ENCODE measurements around the gene GLYATL1B. TPM values are rescaled to one million over a fixed set of nuclear protein-coding genes. Genes with fewer than 3 reads are reported as not detected.
"Not testable (repeated sequence)": the region's sequence is repeated elsewhere in the genome, so short reads cannot be mapped to it uniquely, and the experiment has no call there.

Gene GLYATL1B
- total and polyA plus RNA-seq, 4 donors: not detected

DNA sequence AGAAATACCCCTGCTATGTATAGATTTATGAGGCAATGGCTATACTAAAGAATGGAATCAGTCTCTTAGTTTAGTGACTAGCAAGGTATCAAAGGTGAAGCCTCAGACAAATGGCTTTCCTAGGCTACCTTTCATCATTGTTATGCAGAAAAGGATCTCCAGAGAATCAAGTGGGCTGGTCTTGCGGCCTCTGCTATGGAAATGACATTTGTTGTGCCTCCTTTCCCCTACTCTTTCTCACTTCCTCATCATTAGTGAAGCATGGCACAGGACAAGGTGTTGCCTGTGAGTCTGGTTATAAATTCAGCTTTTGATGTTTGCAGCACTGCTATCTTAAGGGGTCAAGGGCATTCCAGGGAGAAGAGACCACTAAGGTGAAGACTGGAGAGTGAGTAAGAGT lies 34.7 kb upstream of the GLYATL1B start:
- H3K4me1 ChIP-seq (ENCODE audit: control insufficient read depth in 4 of 4, insufficient read depth in 4 of 4, low read length in 3 of 4); H3K9ac ChIP-seq (ENCODE audit: low read depth in 1 of 2, low read length in 2 of 2); H3K36me3 ChIP-seq (ENCODE audit: control insufficient read depth in 4 of 4, insufficient read depth in 3 of 4, low read depth in 1 of 4, low read length in 3 of 4); DNase-seq (ENCODE audit: low spot score); H3K27ac ChIP-seq (ENCODE audit: low read depth in 1 of 2, low read length in 2 of 2); H3K27me3 ChIP-seq (ENCODE audit: control insufficient read depth in 4 of 4, insufficient read depth in 4 of 4, low read length in 3 of 4); H3K4me3 ChIP-seq (ENCODE audit: low read depth in 1 of 3, low read length in 3 of 3); H3K9me3 ChIP-seq (ENCODE audit: control insufficient read depth in 4 of 4, low read length in 3 of 4): not testable (repeated sequence)
- 95% methylated on average over 1 of the region's 1 CpG for WGBS

DNA sequence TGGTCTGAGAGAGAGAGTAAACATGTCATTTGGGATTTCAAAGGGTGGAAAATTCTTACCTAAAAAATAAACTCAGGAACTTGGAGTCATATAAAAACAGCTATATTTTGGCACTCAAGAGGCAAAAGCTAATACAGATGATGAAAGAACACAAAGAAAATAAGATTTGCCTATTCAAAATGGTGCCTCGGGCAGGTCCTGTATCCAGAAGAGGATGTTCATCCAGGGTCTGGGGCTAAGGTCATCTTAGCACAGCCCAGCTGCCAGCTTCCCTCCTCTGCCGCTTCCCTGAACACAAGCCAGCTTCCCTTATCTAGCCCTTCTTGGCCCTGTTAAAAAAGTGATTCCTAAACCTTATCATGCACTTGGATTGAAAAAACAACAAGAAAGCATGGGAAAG lies 33.8 kb upstream of the GLYATL1B start:
- H3K9ac ChIP-seq (ENCODE audit: low read depth in 1 of 2, low read length in 2 of 2); H3K27ac ChIP-seq (ENCODE audit: low read depth in 1 of 2, low read length in 2 of 2); DNase-seq (ENCODE audit: low spot score); H3K4me1 ChIP-seq (ENCODE audit: control insufficient read depth in 4 of 4, insufficient read depth in 4 of 4, low read length in 3 of 4); H3K4me3 ChIP-seq (ENCODE audit: low read depth in 1 of 3, low read length in 3 of 3); H3K9me3 ChIP-seq (ENCODE audit: control insufficient read depth in 4 of 4, low read length in 3 of 4); H3K27me3 ChIP-seq (ENCODE audit: control insufficient read depth in 4 of 4, insufficient read depth in 4 of 4, low read length in 3 of 4); H3K36me3 ChIP-seq (ENCODE audit: control insufficient read depth in 4 of 4, insufficient read depth in 3 of 4, low read depth in 1 of 4, low read length in 3 of 4): not testable (repeated sequence)
- WGBS: 25% methylated on average over 2 of the region's 2 CpGs
- peak; percentile 19 to 41 for TF ChIP-seq RAD21 (IDR thresholded peaks at IDR 0.05)
- TF ChIP-seq, protein P1, sequence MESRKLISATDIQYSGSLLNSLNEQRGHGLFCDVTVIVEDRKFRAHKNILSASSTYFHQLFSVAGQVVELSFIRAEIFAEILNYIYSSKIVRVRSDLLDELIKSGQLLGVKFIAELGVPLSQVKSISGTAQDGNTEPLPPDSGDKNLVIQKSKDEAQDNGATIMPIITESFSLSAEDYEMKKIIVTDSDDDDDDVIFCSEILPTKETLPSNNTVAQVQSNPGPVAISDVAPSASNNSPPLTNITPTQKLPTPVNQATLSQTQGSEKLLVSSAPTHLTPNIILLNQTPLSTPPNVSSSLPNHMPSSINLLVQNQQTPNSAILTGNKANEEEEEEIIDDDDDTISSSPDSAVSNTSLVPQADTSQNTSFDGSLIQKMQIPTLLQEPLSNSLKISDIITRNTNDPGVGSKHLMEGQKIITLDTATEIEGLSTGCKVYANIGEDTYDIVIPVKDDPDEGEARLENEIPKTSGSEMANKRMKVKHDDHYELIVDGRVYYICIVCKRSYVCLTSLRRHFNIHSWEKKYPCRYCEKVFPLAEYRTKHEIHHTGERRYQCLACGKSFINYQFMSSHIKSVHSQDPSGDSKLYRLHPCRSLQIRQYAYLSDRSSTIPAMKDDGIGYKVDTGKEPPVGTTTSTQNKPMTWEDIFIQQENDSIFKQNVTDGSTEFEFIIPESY (IDR thresholded peaks at IDR 0.05): peak; percentile 60
- TF ChIP-seq, protein P2, sequence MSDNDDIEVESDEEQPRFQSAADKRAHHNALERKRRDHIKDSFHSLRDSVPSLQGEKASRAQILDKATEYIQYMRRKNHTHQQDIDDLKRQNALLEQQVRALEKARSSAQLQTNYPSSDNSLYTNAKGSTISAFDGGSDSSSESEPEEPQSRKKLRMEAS (IDR thresholded peaks at IDR 0.05): peak; percentile 34
- TF ChIP-seq YY1 (IDR thresholded peaks at IDR 0.05): peak; percentile 90
- TF ChIP-seq SP1 (IDR thresholded peaks at IDR 0.05): peak; percentile 56
- TF ChIP-seq JUND (IDR thresholded peaks at IDR 0.05): peak in 1 of 2 donors; percentile 48
- TF ChIP-seq RXRA (IDR thresholded peaks at IDR 0.05): peak; percentile 63 to 69
- TF ChIP-seq HNF4A (conservative IDR thresholded peaks at IDR 0.05): peak; percentile 39 to 57

DNA sequence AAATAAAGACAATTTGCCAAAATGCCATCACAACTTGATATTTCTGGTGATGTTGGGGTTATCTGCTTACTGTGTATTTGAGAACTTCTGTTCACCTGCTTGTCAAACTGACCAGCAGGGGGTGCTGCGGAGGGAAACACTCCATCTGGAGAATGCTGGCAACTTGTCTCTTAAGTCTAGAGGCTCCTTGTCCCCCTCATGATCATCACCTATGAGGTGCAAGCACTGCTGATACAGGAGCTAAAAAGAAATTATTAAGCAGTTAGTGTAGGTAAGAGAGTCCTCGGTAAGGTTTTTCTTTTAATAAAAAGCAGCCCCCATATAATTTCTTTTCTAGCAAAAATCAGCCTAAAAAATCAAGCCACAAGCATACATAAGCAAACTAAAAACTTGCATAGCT lies 32.7 kb upstream of the GLYATL1B start:
- H3K27ac ChIP-seq (ENCODE audit: low read depth in 1 of 2, low read length in 2 of 2): no peak overlapping the region
- H3K9me3 ChIP-seq (ENCODE audit: control insufficient read depth in 4 of 4, low read length in 3 of 4): no peaks in the 10 kb centered on the region
- WGBS: 50% methylated on average over 2 of the region's 2 CpGs
- peaks cover 0 to 9% (median 2%) of the 10 kb centered on the region in 4 donors for H3K4me1 ChIP-seq (ENCODE audit: control insufficient read depth in 4 of 4, insufficient read depth in 4 of 4, low read length in 3 of 4)
- TF ChIP-seq, protein P1 (IDR thresholded peaks at IDR 0.05): no peak
- peak in 1 of 2 donors; percentile 71 for TF ChIP-seq RAD21 (IDR thresholded peaks at IDR 0.05)
- TF ChIP-seq, protein P3, sequence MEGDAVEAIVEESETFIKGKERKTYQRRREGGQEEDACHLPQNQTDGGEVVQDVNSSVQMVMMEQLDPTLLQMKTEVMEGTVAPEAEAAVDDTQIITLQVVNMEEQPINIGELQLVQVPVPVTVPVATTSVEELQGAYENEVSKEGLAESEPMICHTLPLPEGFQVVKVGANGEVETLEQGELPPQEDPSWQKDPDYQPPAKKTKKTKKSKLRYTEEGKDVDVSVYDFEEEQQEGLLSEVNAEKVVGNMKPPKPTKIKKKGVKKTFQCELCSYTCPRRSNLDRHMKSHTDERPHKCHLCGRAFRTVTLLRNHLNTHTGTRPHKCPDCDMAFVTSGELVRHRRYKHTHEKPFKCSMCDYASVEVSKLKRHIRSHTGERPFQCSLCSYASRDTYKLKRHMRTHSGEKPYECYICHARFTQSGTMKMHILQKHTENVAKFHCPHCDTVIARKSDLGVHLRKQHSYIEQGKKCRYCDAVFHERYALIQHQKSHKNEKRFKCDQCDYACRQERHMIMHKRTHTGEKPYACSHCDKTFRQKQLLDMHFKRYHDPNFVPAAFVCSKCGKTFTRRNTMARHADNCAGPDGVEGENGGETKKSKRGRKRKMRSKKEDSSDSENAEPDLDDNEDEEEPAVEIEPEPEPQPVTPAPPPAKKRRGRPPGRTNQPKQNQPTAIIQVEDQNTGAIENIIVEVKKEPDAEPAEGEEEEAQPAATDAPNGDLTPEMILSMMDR (IDR thresholded peaks at IDR 0.05; ENCODE audit: low read depth, low read length, missing input control): peak; percentile 42
- H3K27me3 ChIP-seq (ENCODE audit: control insufficient read depth in 4 of 4, insufficient read depth in 4 of 4, low read length in 3 of 4): no peaks in the 10 kb centered on the region
- H3K4me3 ChIP-seq (ENCODE audit: low read depth in 1 of 3, low read length in 3 of 3): no peak overlapping the region
- H3K36me3 ChIP-seq (ENCODE audit: control insufficient read depth in 4 of 4, insufficient read depth in 3 of 4, low read depth in 1 of 4, low read length in 3 of 4): no peaks in the 10 kb centered on the region
- peak; percentile 74 for DNase-seq (ENCODE audit: low spot score)
- no peak overlapping the region for H3K9ac ChIP-seq (ENCODE audit: low read depth in 1 of 2, low read length in 2 of 2)
